ENCODE results near the gene NBPF20. TPM values are rescaled to one million over a fixed set of nuclear protein-coding genes. Genes with fewer than 3 reads are reported as not detected.

The NBPF20 gene
- total RNA-seq (2012; rRNA removed) (2.9 and 3.1 TPM in 2 replicates), polyA plus RNA-seq (2012; rRNA removed) (2.2 and 2.6 TPM in 2 replicates), Bru-seq, nascent RNA (percentile 39 among the genes with signal in this experiment), BruChase-seq, experiment 1, labeled RNA remaining after a 6-hour chase (percentile 42 among the genes with signal in this experiment), BruChase-seq, experiment 2, labeled RNA remaining after a 2-hour chase (percentile 42 among the genes with signal in this experiment)
- polyA plus RNA-seq (2012; cell fraction: cytosol; rRNA removed), result 0.74 and 0.84 TPM in 2 replicates
- 1.6 and 7.5 TPM in 2 replicates for polyA plus RNA-seq (2012; cell fraction: nucleus; rRNA removed; ENCODE audit: low replicate concordance)
- long read RNA-seq, partial matches to known transcripts, result 1 of 3 reads
- long read RNA-seq, other reads (novel, unspliced or antisense), result 2 of 3 reads

GRCh38 chr1:145425436-145426029, at the start of gene NBPF20:
Gene NBPF20 (minus strand): TSS chr1:145425603. CDS start chr1:145405272, 20,331 bp downstream.
- peak within 1 kb of the TSS; percentile 50 to 97; a peak in 3 of 4 replicates for H4K8ac ChIP-seq (ENCODE audit: low read depth in 2 of 2, low read length in 2 of 2)
- peaks cover 7% of the 10 kb centered on the region for H3K9me3 ChIP-seq (ENCODE audit: control insufficient read depth, insufficient read depth, low read length)
- peak within 1 kb of the TSS; percentile 58; the same call in 1 of the 2 replicates for H2BK120ac ChIP-seq (ENCODE audit: low read depth, low read length)
- no peak within 1 kb of the TSS for H2AK9ac ChIP-seq (replicated peaks; ENCODE audit: low read depth, low read length, poor library complexity)
- no peak within 1 kb of the TSS for H2BK20ac ChIP-seq (ENCODE audit: low read depth, low read length)
- intact Hi-C loops (cut with micrococcal nuclease) (no loop called here), dilution Hi-C loops (cut with HindIII; ENCODE audit: low sequenced_read_pairs, unreplicated experiment) (no loop called here), in situ Hi-C loops (cut with MboI; ENCODE audit: low sequenced_read_pairs) (no loop called here)
- 0% methylated on average over 29 of the region's 50 CpGs; no CpG with 5 or more reads in 1 of the 2 experiments for WGBS, 2 experiments (ENCODE audit: extremely low coverage in 2 of 2, insufficient read length in 1 of 2)
- H3K23ac ChIP-seq (ENCODE audit: low read depth, low read length), result peak within 1 kb of the TSS; percentile 45; the same call in 1 of the 2 replicates
- peaks cover 1% of the 10 kb centered on the region; the same call in 1 of the 2 replicates for H3K36me3 ChIP-seq (ENCODE audit: control insufficient read depth, insufficient read depth, low read length)
- peak; percentile 40 for DNase-seq
- no peak within 1 kb of the TSS for H3K56ac ChIP-seq (ENCODE audit: extremely low read depth, insufficient read depth, low read length)
- TF ChIP-seq CTCF (conservative IDR thresholded peaks at IDR 0.05; ENCODE audit: low read depth, low read length) (no peak), USF2 (IDR thresholded peaks at IDR 0.05; ENCODE audit: low read depth, low read length) (no peak), RAD21 (IDR thresholded peaks at IDR 0.05; ENCODE audit: low read length) (no peak), CEBPB (IDR thresholded peaks at IDR 0.05; ENCODE audit: low read depth, low read length) (no peak), MAFK (IDR thresholded peaks at IDR 0.05; ENCODE audit: low read depth, low read length) (no peak), SMC3 (IDR thresholded peaks at IDR 0.05; ENCODE audit: low read depth, low read length) (no peak), POLR2A (IDR thresholded peaks at IDR 0.05; ENCODE audit: low read depth, low read length) (no peak)
- no peak within 1 kb of the TSS for H2BK15ac ChIP-seq (ENCODE audit: low read depth, low read length)
- H2AFZ ChIP-seq (replicated peaks; ENCODE audit: low read length, poor library complexity), result peak within 1 kb of the TSS; percentile 95
- no peaks in the 10 kb centered on the region for H3K4me1 ChIP-seq (ENCODE audit: control insufficient read depth, insufficient read depth, low read length)
- H3K9ac ChIP-seq (ENCODE audit: low read depth, low read length), result peak within 1 kb of the TSS; percentile 70
- BruUV-seq (replicated peaks), result no TSS peak
- H3K79me1 ChIP-seq (ENCODE audit: low read depth in 1 of 2, low read length in 2 of 2), result peaks cover 0 to 6% of the 10 kb centered on the region in 2 experiments; a peak in 1 of 4 replicates
- H2AK5ac ChIP-seq (ENCODE audit: low read depth, low read length), result no peak within 1 kb of the TSS
- peaks cover 16% of the 10 kb centered on the region for H3K27me3 ChIP-seq (ENCODE audit: control insufficient read depth, insufficient read depth, low read length)
- H4K91ac ChIP-seq (ENCODE audit: insufficient read depth, low read depth, low read length), result no peak within 1 kb of the TSS
- H3K4me3 ChIP-seq (ENCODE audit: insufficient read depth, low read depth, low read length), result peak within 1 kb of the TSS; percentile 82
- CTCF ChIA-PET, result no interaction called here
- POLR2A ChIA-PET (ENCODE audit: unreplicated experiment), result interaction anchor here (0.6 to 0.7 kb wide), 2 partner anchors 62 to 420 kb away, joined by 3 to 9 read pairs; no protein-coding TSS in a partner anchor
- H3K4me2 ChIP-seq (ENCODE audit: low read depth, low read length), result peak within 1 kb of the TSS; percentile 91
- 0 out of 2 replicates have a peak within 1 kb of the TSS, but pooled peaks have one; percentile 16 for H4K5ac ChIP-seq (ENCODE audit: low read depth, low read length)
- no peak within 1 kb of the TSS for H3K18ac ChIP-seq (ENCODE audit: low read depth, low read length)
- H3K4ac ChIP-seq (ENCODE audit: low read depth, low read length), result peak within 1 kb of the TSS; percentile 77
- peak; percentile 99 for ATAC-seq (ENCODE audit: low read depth)
- H4K20me1 ChIP-seq (ENCODE audit: insufficient read depth, low read length), result no peaks in the 10 kb centered on the region
- no peaks in the 10 kb centered on the region for H3K9me1 ChIP-seq (ENCODE audit: insufficient read depth, low read length)
- H3K14ac ChIP-seq (replicated peaks; ENCODE audit: low read depth, low read length), result peak within 1 kb of the TSS; percentile 58; the same call in 1 of the 2 replicates
- peak within 1 kb of the TSS; percentile 67; the same call in 1 of the 2 replicates for H3K27ac ChIP-seq (ENCODE audit: insufficient read depth, low read length)
- peak within 1 kb of the TSS; percentile 69 for H2BK5ac ChIP-seq (ENCODE audit: low read depth, low read length, poor library complexity, severe bottlenecking)
